ENCODE measurements around the gene EMC9. TPM values are rescaled to one million over a fixed set of nuclear protein-coding genes. Genes with fewer than 3 reads are reported as not detected.

Gene EMC9
- total RNA-seq, 1 donor: 9.9 TPM

- TF ChIP-seq CTCF (IDR thresholded peaks at IDR 0.05; ENCODE audit: insufficient read depth, low read depth, low read length): no peak
Measured at GRCh38 chr14:24177041-24177825, 35.8 kb upstream of the EMC9 start.

GRCh38 chr14:24176599-24176998 lies 35.2 kb upstream of the EMC9 start:
- no peak for TF ChIP-seq CTCF (IDR thresholded peaks at IDR 0.05; ENCODE audit: insufficient read depth, low read depth, low read length)
- DNase-seq (ENCODE audit: low read depth): no peak
- H3K4me3 ChIP-seq (ENCODE audit: low read depth, low read length): no peak overlapping the region

More at GRCh38 chr14:24177041-24177825, 35.8 kb upstream of the EMC9 start:
- H3K4me3 ChIP-seq (ENCODE audit: low read depth, low read length): no peak overlapping the region
- no peak for DNase-seq (ENCODE audit: low read depth)

- no peak for DNase-seq (ENCODE audit: low read depth)
- H3K4me3 ChIP-seq (ENCODE audit: low read depth, low read length): no peak overlapping the region
- TF ChIP-seq CTCF (IDR thresholded peaks at IDR 0.05; ENCODE audit: insufficient read depth, low read depth, low read length): no peak
Measured at GRCh38 chr14:24172871-24173281, 31.5 kb upstream of the EMC9 start.

- no peak overlapping the region for H3K4me3 ChIP-seq (ENCODE audit: low read depth, low read length)
- TF ChIP-seq CTCF (IDR thresholded peaks at IDR 0.05; ENCODE audit: insufficient read depth, low read depth, low read length): no peak
- DNase-seq (ENCODE audit: low read depth): no peak
Measured at GRCh38 chr14:24172261-24172860, 31.0 kb upstream of the EMC9 start.

- H3K4me3 ChIP-seq (ENCODE audit: low read depth, low read length): no peak within 1 kb of the TSS
- peak; percentile 53 for DNase-seq (ENCODE audit: low read depth)
- no peak for TF ChIP-seq CTCF (IDR thresholded peaks at IDR 0.05; ENCODE audit: insufficient read depth, low read depth, low read length)
Measured at GRCh38 chr14:24171422-24172260, 30.2 kb upstream of the EMC9 start, which contains the start of gene REC8. Gene REC8, plus strand, starts transcription at chr14:24172080. Its CDS starts 473 bp downstream, at chr14:24172553.

- DNase-seq (ENCODE audit: low read depth): no peak
- TF ChIP-seq CTCF (IDR thresholded peaks at IDR 0.05; ENCODE audit: insufficient read depth, low read depth, low read length): no peak
- no peak overlapping the region for H3K4me3 ChIP-seq (ENCODE audit: low read depth, low read length)
Measured at GRCh38 chr14:24167469-24168114, 26.2 kb upstream of the EMC9 start.
